Measurements from ENCODE around the gene IRF2BPL. TPM values are rescaled to one million over a fixed set of nuclear protein-coding genes. Genes with fewer than 3 reads are reported as not detected.
"Not testable (repeated sequence)": the region's sequence is repeated elsewhere in the genome, so short reads cannot be mapped to it uniquely, and the experiment has no call there.

The IRF2BPL gene
- polyA plus RNA-seq, 2 donors, result 3.5 to 9.5 TPM

GRCh38 chr14:77026166-77026929, 2.2 kb downstream of the IRF2BPL start:
- Histone ChIP-seq H3K4me3 (ENCODE audit: low read depth in 1 of 2, low read length in 2 of 2) (peak overlapping the region; percentile 69 to 86), H3K27me3 (ENCODE audit: control insufficient read depth in 1 of 2, insufficient read depth in 2 of 2, low read length in 2 of 2) (no peaks in the 10 kb centered on the region), H3K27ac (ENCODE audit: low read depth in 2 of 2, low read length in 1 of 2) (peak overlapping the region; percentile 99 to 100), H3K4me1 (ENCODE audit: control insufficient read depth in 2 of 2, insufficient read depth in 2 of 2, low read length in 1 of 2) (peaks cover 0 to 19% of the 10 kb centered on the region in 2 donors), H3K36me3 (ENCODE audit: control insufficient read depth in 2 of 2, insufficient read depth in 2 of 2, low read length in 1 of 2) (no peaks in the 10 kb centered on the region), H3K9me3 (ENCODE audit: control insufficient read depth in 2 of 2, insufficient read depth in 1 of 2, low read depth in 1 of 2, low read length in 1 of 2) (no peaks in the 10 kb centered on the region)
- WGBS, 2 donors, result 17 to 29% methylated on average over 72 to 76 of the region's 76 CpGs

GRCh38 chr14:77025744-77026165, 2.8 kb downstream of the IRF2BPL start:
- Histone ChIP-seq H3K36me3 (ENCODE audit: control insufficient read depth in 2 of 2, insufficient read depth in 2 of 2, low read length in 1 of 2) (no peaks in the 10 kb centered on the region), H3K27me3 (ENCODE audit: control insufficient read depth in 1 of 2, insufficient read depth in 2 of 2, low read length in 2 of 2) (no peaks in the 10 kb centered on the region), H3K9me3 (ENCODE audit: control insufficient read depth in 2 of 2, insufficient read depth in 1 of 2, low read depth in 1 of 2, low read length in 1 of 2) (no peaks in the 10 kb centered on the region), H3K27ac (ENCODE audit: low read depth in 2 of 2, low read length in 1 of 2) (peak overlapping the region; percentile 99 to 100), H3K4me3 (ENCODE audit: low read depth in 1 of 2, low read length in 2 of 2) (peak overlapping the region; percentile 69 to 86), H3K4me1 (ENCODE audit: control insufficient read depth in 2 of 2, insufficient read depth in 2 of 2, low read length in 1 of 2) (peaks cover 0 to 19% of the 10 kb centered on the region in 2 donors)
- 22 to 27% methylated on average over 37 to 42 of the region's 42 CpGs for WGBS, 2 donors

GRCh38 chr14:77024171-77024691, 4.3 kb downstream of the IRF2BPL start:
- Histone ChIP-seq H3K27ac (ENCODE audit: low read depth in 2 of 2, low read length in 1 of 2) (peak overlapping the region; percentile 88 to 94), H3K27me3 (ENCODE audit: control insufficient read depth in 1 of 2, insufficient read depth in 2 of 2, low read length in 2 of 2) (no peaks in the 10 kb centered on the region), H3K36me3 (ENCODE audit: control insufficient read depth in 2 of 2, insufficient read depth in 2 of 2, low read length in 1 of 2) (no peaks in the 10 kb centered on the region), H3K9me3 (ENCODE audit: control insufficient read depth in 2 of 2, insufficient read depth in 1 of 2, low read depth in 1 of 2, low read length in 1 of 2) (no peaks in the 10 kb centered on the region), H3K4me3 (ENCODE audit: low read depth in 1 of 2, low read length in 2 of 2) (peak overlapping the region; percentile 6 to 36), H3K4me1 (ENCODE audit: control insufficient read depth in 2 of 2, insufficient read depth in 2 of 2, low read length in 1 of 2) (peaks cover 0 to 19% of the 10 kb centered on the region in 2 donors)
- WGBS, 2 donors, result 20 to 28% methylated on average over 16 of the region's 16 CpGs

GRCh38 chr14:77023001-77023996, 5.2 kb downstream of the IRF2BPL start:
- Histone ChIP-seq H3K36me3 (ENCODE audit: control insufficient read depth in 2 of 2, insufficient read depth in 2 of 2, low read length in 1 of 2) (no peaks in the 10 kb centered on the region), H3K9me3 (ENCODE audit: control insufficient read depth in 2 of 2, insufficient read depth in 1 of 2, low read depth in 1 of 2, low read length in 1 of 2) (no peaks in the 10 kb centered on the region), H3K4me1 (ENCODE audit: control insufficient read depth in 2 of 2, insufficient read depth in 2 of 2, low read length in 1 of 2) (peaks cover 0 to 19% of the 10 kb centered on the region in 2 donors), H3K4me3 (ENCODE audit: low read depth in 1 of 2, low read length in 2 of 2) (peak overlapping the region in 1 of 2 donors; percentile 31), H3K27me3 (ENCODE audit: control insufficient read depth in 1 of 2, insufficient read depth in 2 of 2, low read length in 2 of 2) (no peaks in the 10 kb centered on the region), H3K27ac (ENCODE audit: low read depth in 2 of 2, low read length in 1 of 2) (peak overlapping the region; percentile 88 to 97)
- 18 to 26% methylated on average over 17 of the region's 17 CpGs for whole genome bisulfite sequencing, 2 donors

GRCh38 chr14:77022236-77022852, 6.2 kb downstream of the IRF2BPL start:
- H3K4me3 ChIP-seq (ENCODE audit: low read depth in 1 of 2, low read length in 2 of 2), result no peak overlapping the region
- H3K9me3 ChIP-seq (ENCODE audit: control insufficient read depth in 2 of 2, insufficient read depth in 1 of 2, low read depth in 1 of 2, low read length in 1 of 2), result no peaks in the 10 kb centered on the region
- H3K27ac ChIP-seq (ENCODE audit: low read depth in 2 of 2, low read length in 1 of 2), result peak overlapping the region; percentile 88 to 97
- H3K36me3 ChIP-seq (ENCODE audit: control insufficient read depth in 2 of 2, insufficient read depth in 2 of 2, low read length in 1 of 2), result no peaks in the 10 kb centered on the region
- no peaks in the 10 kb centered on the region for H3K27me3 ChIP-seq (ENCODE audit: control insufficient read depth in 1 of 2, insufficient read depth in 2 of 2, low read length in 2 of 2)
- H3K4me1 ChIP-seq (ENCODE audit: control insufficient read depth in 2 of 2, insufficient read depth in 2 of 2, low read length in 1 of 2), result peaks cover 0 to 19% of the 10 kb centered on the region in 2 donors
- WGBS, 2 donors, result 41 to 45% methylated on average over 9 of the region's 9 CpGs

GRCh38 chr14:77021424-77021823, 7.1 kb downstream of the IRF2BPL start:
- 89 to 90% methylated on average over 11 of the region's 11 CpGs for WGBS, 2 donors
- not testable (repeated sequence) for H3K9me3 ChIP-seq (ENCODE audit: control insufficient read depth in 2 of 2, insufficient read depth in 1 of 2, low read depth in 1 of 2, low read length in 1 of 2); H3K4me3 ChIP-seq (ENCODE audit: low read depth in 1 of 2, low read length in 2 of 2); H3K27me3 ChIP-seq (ENCODE audit: control insufficient read depth in 1 of 2, insufficient read depth in 2 of 2, low read length in 2 of 2); H3K36me3 ChIP-seq (ENCODE audit: control insufficient read depth in 2 of 2, insufficient read depth in 2 of 2, low read length in 1 of 2)
- H3K4me1 ChIP-seq (ENCODE audit: control insufficient read depth in 2 of 2, insufficient read depth in 2 of 2, low read length in 1 of 2), result peaks cover 0 to 16% of the 10 kb centered on the region in 2 donors
- H3K27ac ChIP-seq (ENCODE audit: low read depth in 2 of 2, low read length in 1 of 2), result peak overlapping the region in 1 of 2 donors; percentile 7

- Histone ChIP-seq H3K4me3 (ENCODE audit: low read depth in 1 of 2, low read length in 2 of 2) (no peak overlapping the region), H3K27ac (ENCODE audit: low read depth in 2 of 2, low read length in 1 of 2) (no peak overlapping the region), H3K27me3 (ENCODE audit: control insufficient read depth in 1 of 2, insufficient read depth in 2 of 2, low read length in 2 of 2) (no peaks in the 10 kb centered on the region), H3K4me1 (ENCODE audit: control insufficient read depth in 2 of 2, insufficient read depth in 2 of 2, low read length in 1 of 2) (peaks cover 7 to 13% of the 10 kb centered on the region in 2 donors), H3K36me3 (ENCODE audit: control insufficient read depth in 2 of 2, insufficient read depth in 2 of 2, low read length in 1 of 2) (no peaks in the 10 kb centered on the region), H3K9me3 (ENCODE audit: control insufficient read depth in 2 of 2, insufficient read depth in 1 of 2, low read depth in 1 of 2, low read length in 1 of 2) (no peaks in the 10 kb centered on the region)
- WGBS, 2 donors, result 92 to 93% methylated on average over 3 of the region's 3 CpGs
Observed at GRCh38 chr14:77018785-77019184, 9.7 kb downstream of the IRF2BPL start.

GRCh38 chr14:77017666-77018065, 10.8 kb downstream of the IRF2BPL start:
- Histone ChIP-seq H3K36me3 (ENCODE audit: control insufficient read depth in 2 of 2, insufficient read depth in 2 of 2, low read length in 1 of 2) (no peaks in the 10 kb centered on the region), H3K4me3 (ENCODE audit: low read depth in 1 of 2, low read length in 2 of 2) (no peak overlapping the region), H3K27ac (ENCODE audit: low read depth in 2 of 2, low read length in 1 of 2) (no peak overlapping the region), H3K4me1 (ENCODE audit: control insufficient read depth in 2 of 2, insufficient read depth in 2 of 2, low read length in 1 of 2) (peaks cover 9 to 15% of the 10 kb centered on the region in 2 donors), H3K9me3 (ENCODE audit: control insufficient read depth in 2 of 2, insufficient read depth in 1 of 2, low read depth in 1 of 2, low read length in 1 of 2) (no peaks in the 10 kb centered on the region), H3K27me3 (ENCODE audit: control insufficient read depth in 1 of 2, insufficient read depth in 2 of 2, low read length in 2 of 2) (no peaks in the 10 kb centered on the region)
- WGBS, 2 donors, result 87 to 89% methylated on average over 2 of the region's 2 CpGs

- H3K27ac ChIP-seq (ENCODE audit: low read depth in 2 of 2, low read length in 1 of 2), result peak overlapping the region in 1 of 2 donors; percentile 39
- no peaks in the 10 kb centered on the region for H3K9me3 ChIP-seq (ENCODE audit: control insufficient read depth in 2 of 2, insufficient read depth in 1 of 2, low read depth in 1 of 2, low read length in 1 of 2)
- WGBS, 2 donors, result 91% methylated on average over 7 of the region's 7 CpGs
- no peaks in the 10 kb centered on the region for H3K27me3 ChIP-seq (ENCODE audit: control insufficient read depth in 1 of 2, insufficient read depth in 2 of 2, low read length in 2 of 2)
- H3K36me3 ChIP-seq (ENCODE audit: control insufficient read depth in 2 of 2, insufficient read depth in 2 of 2, low read length in 1 of 2), result no peaks in the 10 kb centered on the region
- H3K4me3 ChIP-seq (ENCODE audit: low read depth in 1 of 2, low read length in 2 of 2), result no peak overlapping the region
- peaks cover 9 to 21% of the 10 kb centered on the region in 2 donors for H3K4me1 ChIP-seq (ENCODE audit: control insufficient read depth in 2 of 2, insufficient read depth in 2 of 2, low read length in 1 of 2)
Observed at GRCh38 chr14:77014734-77015133, 13.8 kb downstream of the IRF2BPL start.
